ENCODE results near the gene FAM120A. TPM values are rescaled to one million over a fixed set of nuclear protein-coding genes. Genes with fewer than 3 reads are reported as not detected.

FAM120A gene
- total RNA-seq, 1 donor from 2014 or later = 135 TPM

- H3K27me3 ChIP-seq = no peaks in the 10 kb centered on the region
- DNase-seq (ENCODE audit: low spot score in 2 of 2) = no peak
- no peaks in the 10 kb centered on the region for H3K9me3 ChIP-seq
- peak overlapping the region; percentile 51 to 56 for H3K27ac ChIP-seq
- peaks cover 0 to 7% of the 10 kb centered on the region in 2 donors for H3K4me1 ChIP-seq
- intact Hi-C loops (cut with DNase I) = loop anchor here (5.0 kb wide), 1 partner anchor 49 kb away; the partner anchor contains the start of genes FAM120A and FAM120AOS
- TF ChIP-seq CTCF (IDR thresholded peaks at IDR 0.05) = no peak
- H3K36me3 ChIP-seq = peaks cover 22 to 24% of the 10 kb centered on the region in 2 donors
- H3K4me3 ChIP-seq = peak overlapping the region; percentile 50 to 58
Measured at GRCh38 chr9:93501406-93501805, 49.9 kb downstream of the FAM120A start.

GRCh38 chr9:93503381-93503780, 51.9 kb downstream of the FAM120A start:
- no peak for TF ChIP-seq CTCF (IDR thresholded peaks at IDR 0.05)
- no peaks in the 10 kb centered on the region for H3K27me3 ChIP-seq
- no peak overlapping the region for H3K4me3 ChIP-seq
- peaks cover 0 to 7% of the 10 kb centered on the region in 2 donors for H3K4me1 ChIP-seq
- H3K27ac ChIP-seq = no peak overlapping the region
- H3K36me3 ChIP-seq = peaks cover 6 to 8% of the 10 kb centered on the region in 2 donors
- no peak for DNase-seq (ENCODE audit: low spot score in 2 of 2)
- intact Hi-C loops (cut with DNase I) = loop anchor here (5.0 kb wide), 1 partner anchor 51 kb away; the partner anchor contains the start of genes FAM120A and FAM120AOS
- no peaks in the 10 kb centered on the region for H3K9me3 ChIP-seq

- Histone ChIP-seq H3K9me3 (no peaks in the 10 kb centered on the region), H3K4me1 (peaks cover 0 to 7% of the 10 kb centered on the region in 2 donors), H3K36me3 (no peaks in the 10 kb centered on the region), H3K27ac (no peak overlapping the region), H3K4me3 (no peak overlapping the region), H3K27me3 (no peaks in the 10 kb centered on the region)
- DNase-seq (ENCODE audit: low spot score in 2 of 2) = no peak
- intact Hi-C loops (cut with DNase I) = no loop called here
- no peak for TF ChIP-seq CTCF (IDR thresholded peaks at IDR 0.05)
Measured at GRCh38 chr9:93505541-93506132, 54.2 kb downstream of the FAM120A start.

- intact Hi-C loops (cut with DNase I) = no loop called here
- DNase-seq (ENCODE audit: low spot score in 2 of 2) = no peak
- no peak overlapping the region for H3K27ac ChIP-seq
- H3K4me3 ChIP-seq = no peak overlapping the region
- H3K36me3 ChIP-seq = no peaks in the 10 kb centered on the region
- no peaks in the 10 kb centered on the region for H3K27me3 ChIP-seq
- no peak for TF ChIP-seq CTCF (IDR thresholded peaks at IDR 0.05)
- no peaks in the 10 kb centered on the region for H3K9me3 ChIP-seq
- H3K4me1 ChIP-seq = peaks cover 0 to 9% of the 10 kb centered on the region in 2 donors
Measured at GRCh38 chr9:93507768-93508167, 56.3 kb downstream of the FAM120A start.

GRCh38 chr9:93508207-93508606, 56.7 kb downstream of the FAM120A start:
- no peaks in the 10 kb centered on the region for H3K9me3 ChIP-seq
- H3K27me3 ChIP-seq = no peaks in the 10 kb centered on the region
- no peak for DNase-seq (ENCODE audit: low spot score in 2 of 2)
- intact Hi-C loops (cut with DNase I) = no loop called here
- no peak overlapping the region for H3K27ac ChIP-seq
- no peak overlapping the region for H3K4me3 ChIP-seq
- peaks cover 0 to 9% of the 10 kb centered on the region in 2 donors for H3K4me1 ChIP-seq
- no peak for TF ChIP-seq CTCF (IDR thresholded peaks at IDR 0.05)
- H3K36me3 ChIP-seq = no peaks in the 10 kb centered on the region
